Neural cell (in vitro differentiated cells): Measurements from ENCODE around the gene PDCD1. TPM values are rescaled to one million over a fixed set of nuclear protein-coding genes. Genes with fewer than 3 reads are reported as not detected.

Source experiments
- H2AFZ ChIP-seq: fragments of 200-600, 300-800 bp; sonication (generic), shearing (Covaris generic); 2 replicates; pipeline ENCODE4 v1.6.0; 2014; ENCODE audit warnings: low read depth, mild to moderate bottlenecking, antibody characterized with exemption, low read length, moderate library complexity
- H3F3A ChIP-seq: fragments of 200-600 bp; shearing (Covaris generic); 2 replicates; pipeline ENCODE4 v1.6.1; 2016; ENCODE audit warnings: mild to moderate bottlenecking, moderate library complexity, mixed read lengths, antibody characterized with exemption, low read length; ENCODE audit not compliant: insufficient read depth, poor library complexity, severe bottlenecking
- H3K27ac ChIP-seq: fragments of 200-600, 300-800 bp; sonication (generic), shearing (Covaris generic); 2 replicates; pipeline ENCODE4 v1.5.1; 2014; ENCODE audit warnings: mild to moderate bottlenecking, low read length, moderate library complexity
- H3K27me3 ChIP-seq: fragments of 300-800, 200-600 bp; sonication (generic), shearing (Covaris generic); 2 replicates; pipeline ENCODE4 v1.6.0; 2014; ENCODE audit warnings: mild to moderate bottlenecking, low read depth, low read length, moderate library complexity; ENCODE audit not compliant: insufficient read depth
- H3K36me3 ChIP-seq: fragments of 300-800, 200-600 bp; sonication (generic), shearing (Covaris generic); 2 replicates; pipeline ENCODE4 v1.5.1; 2014; ENCODE audit warnings: mild to moderate bottlenecking, antibody characterized with exemption, low read length, moderate library complexity; ENCODE audit not compliant: insufficient read depth
- H3K4me2 ChIP-seq: fragments of 300-800, 200-600 bp; sonication (generic), shearing (Covaris generic); 2 replicates; pipeline ENCODE4 v1.6.0; 2014; ENCODE audit warnings: mild to moderate bottlenecking, low read length
- H3K4me3 ChIP-seq: fragments of 300-800, 200-600 bp; sonication (generic), shearing (Covaris generic); 2 replicates; pipeline ENCODE4 v1.5.1; 2014; ENCODE audit warnings: mild to moderate bottlenecking, low read length, moderate library complexity
- H3K79me2 ChIP-seq: fragments of 200-600 bp; shearing (Covaris generic); replicated peaks from 2 replicates; pipeline ENCODE4 v1.6.0; 2014; ENCODE audit warnings: mild to moderate bottlenecking, low read length, moderate library complexity; ENCODE audit not compliant: insufficient read depth
- H3K9ac ChIP-seq: fragments of 300-800, 200-600 bp; sonication (generic), shearing (Covaris generic); 2 replicates; pipeline ENCODE4 v1.6.1; 2016; ENCODE audit warnings: mild to moderate bottlenecking, low read length, mixed read lengths
- H3K9me2 ChIP-seq: fragments of 200-600 bp; shearing (Covaris generic); 2 replicates; pipeline ENCODE4 v1.6.1; 2016; ENCODE audit warnings: mild to moderate bottlenecking, low read length, mixed read lengths; ENCODE audit not compliant: insufficient read depth
- H3K9me3 ChIP-seq: fragments of 200-600, 300-800 bp; sonication (generic), shearing (Covaris generic); 2 replicates; pipeline ENCODE4 v1.6.1; 2016; ENCODE audit warnings: mild to moderate bottlenecking, mixed run types, low read length, moderate library complexity, mixed read lengths
- H4K20me1 ChIP-seq: fragments of 200-600 bp; shearing (Covaris generic); 2 replicates; pipeline ENCODE4 v1.6.1; 2016; ENCODE audit warnings: mild to moderate bottlenecking, mixed run types; ENCODE audit not compliant: insufficient read depth
- CTCF ChIP-seq: fragments of 450-650 bp; IDR thresholded peaks from 2 replicates; pipeline ENCODE4 v1.5.1; 2014; ENCODE audit warnings: antibody characterized with exemption, mild to moderate bottlenecking, moderate library complexity; ENCODE audit not compliant: poor library complexity, severe bottlenecking
- EP300 ChIP-seq: fragments of 450-650 bp; conservative IDR thresholded peaks from 2 replicates; pipeline ENCODE4 v1.6.1; 2014; ENCODE audit warnings: antibody characterized with exemption, mild to moderate bottlenecking, moderate library complexity; ENCODE audit not compliant: poor library complexity, severe bottlenecking
- EZH2 ChIP-seq: fragments of 200-600, 300-800 bp; shearing (Covaris generic), sonication (generic); IDR thresholded peaks from 2 replicates; pipeline ENCODE4 v1.6.1; 2014; ENCODE audit warnings: antibody characterized with exemption, low read length, borderline replicate concordance, mild to moderate bottlenecking; ENCODE audit not compliant: insufficient read depth, poor library complexity, severe bottlenecking
- MXI1 ChIP-seq: fragments of 450-650 bp; conservative IDR thresholded peaks from 2 replicates; pipeline ENCODE4 v1.6.1; 2014; ENCODE audit warnings: antibody characterized with exemption, mild to moderate bottlenecking; ENCODE audit not compliant: poor library complexity, severe bottlenecking
- POLR2AphosphoS5 ChIP-seq: IDR thresholded peaks from 2 replicates; pipeline ENCODE4 v1.6.1; 2012
- RAD21 ChIP-seq: fragments of 450-650 bp; conservative IDR thresholded peaks from 2 replicates; pipeline ENCODE4 v1.6.1; 2014; ENCODE audit warnings: antibody characterized with exemption, mild to moderate bottlenecking, moderate library complexity
- REST ChIP-seq: IDR thresholded peaks from 2 replicates; pipeline ENCODE4 v1.6.1; 2012; ENCODE audit warnings: borderline replicate concordance
- SMC3 ChIP-seq: fragments of 450-650 bp; conservative IDR thresholded peaks from 2 replicates; pipeline ENCODE4 v1.6.1; 2014; ENCODE audit warnings: antibody characterized with exemption, mild to moderate bottlenecking, moderate library complexity; ENCODE audit not compliant: poor library complexity
- TAF1 ChIP-seq: IDR thresholded peaks from 2 replicates; pipeline ENCODE4 v1.6.1; 2012; ENCODE audit warnings: low read depth
- polyA plus RNA-seq: library from polyadenylated mRNA; depleted of rRNA; stranded (reverse); fragments of >200 nt; gene quantifications from 2 replicates; pipeline ENCODE4 v1.2.3, GENCODE V29; 2014

The PDCD1 gene
- polyA plus RNA-seq, 1 donor from 2014 or later, result not detected

GRCh38 chr2:241894681-241895426 is 36.2 kb upstream of the PDCD1 start:
- no peaks in the 10 kb centered on the region for H3K79me2 ChIP-seq
- H3K36me3 ChIP-seq, result no peaks in the 10 kb centered on the region
- no peak overlapping the region for H3K4me2 ChIP-seq
- H3K27ac ChIP-seq, result no peak overlapping the region
- no peak for TF ChIP-seq SMC3
- TF ChIP-seq EP300, result no peak
- no peak for TF ChIP-seq TAF1
- TF ChIP-seq MXI1, result no peak
- TF ChIP-seq CTCF, result no peak
- no peak for TF ChIP-seq REST
- no peak for TF ChIP-seq EZH2
- TF ChIP-seq RAD21, result no peak
- H2AFZ ChIP-seq, result no peak overlapping the region
- no peaks in the 10 kb centered on the region for H3K9me2 ChIP-seq
- no peaks in the 10 kb centered on the region for H3K9me3 ChIP-seq
- no peaks in the 10 kb centered on the region for H3F3A ChIP-seq
- no peak overlapping the region for H3K4me3 ChIP-seq
- H4K20me1 ChIP-seq, result no peaks in the 10 kb centered on the region
- no peak overlapping the region for H3K9ac ChIP-seq
- no peaks in the 10 kb centered on the region for H3K27me3 ChIP-seq

- Histone ChIP-seq H3K27ac (no peak overlapping the region), H3K36me3 (no peaks in the 10 kb centered on the region), H3K27me3 (no peaks in the 10 kb centered on the region), H3K9ac (no peak overlapping the region), H3K9me3 (no peaks in the 10 kb centered on the region), H3F3A (no peaks in the 10 kb centered on the region), H4K20me1 (no peaks in the 10 kb centered on the region), H3K9me2 (no peaks in the 10 kb centered on the region), H3K4me3 (no peak overlapping the region), H2AFZ (no peak overlapping the region), H3K79me2 (no peaks in the 10 kb centered on the region), H3K4me2 (no peak overlapping the region)
- TF ChIP-seq TAF1, result no peak
- no peak for TF ChIP-seq POLR2AphosphoS5
- TF ChIP-seq MXI1, result no peak
- no peak for TF ChIP-seq REST
- no peak for TF ChIP-seq RAD21
Measured at GRCh38 chr2:241894056-241894641, 35.5 kb upstream of the PDCD1 start.
